GM18526 (cell line): Measurements from ENCODE around the gene CLIP4.

ENCODE experiments used
- POLR2A ChIP-seq: IDR thresholded peaks from 3 replicates; pipeline ENCODE4 v1.6.1; 2011; ENCODE audit not compliant: insufficient read length; ENCODE audit errors: extremely low read depth

CLIP4 gene

GRCh38 chr2:29189052-29189451 lies 73.8 kb downstream of the CLIP4 start:
- TF ChIP-seq POLR2A = no peak

GRCh38 chr2:29191817-29192216 lies 76.6 kb downstream of the CLIP4 start:
- TF ChIP-seq POLR2A = no peak

DNA sequence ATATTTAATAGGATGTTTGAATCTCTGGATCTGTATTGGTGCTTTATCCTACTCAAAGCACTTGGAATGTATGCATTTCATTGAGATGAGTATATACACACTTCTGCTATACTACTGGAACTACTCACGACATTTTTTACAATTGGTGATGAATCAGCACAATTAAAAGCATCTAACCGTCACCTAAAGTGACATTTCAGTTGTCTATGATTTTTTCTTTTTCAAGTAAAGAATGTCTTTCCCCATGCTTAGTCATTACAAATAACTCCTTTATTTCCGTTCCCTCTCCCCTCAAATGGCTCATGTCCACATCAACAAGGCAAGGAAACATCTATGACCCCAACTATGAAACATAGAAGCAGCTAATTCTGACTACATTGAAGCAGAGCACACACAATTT lies 77.3 kb downstream of the CLIP4 start:
- no peak for TF ChIP-seq POLR2A

- TF ChIP-seq POLR2A = no peak
Measured at GRCh38 chr2:29193111-29193510, 77.9 kb downstream of the CLIP4 start.

- TF ChIP-seq POLR2A = no peak
Measured at GRCh38 chr2:29193681-29194080, 78.5 kb downstream of the CLIP4 start.

GRCh38 chr2:29195796-29196195 lies 80.6 kb downstream of the CLIP4 start:
- no peak for TF ChIP-seq POLR2A

GRCh38 chr2:29196792-29197788 lies 81.9 kb downstream of the CLIP4 start:
- no peak for TF ChIP-seq POLR2A

DNA sequence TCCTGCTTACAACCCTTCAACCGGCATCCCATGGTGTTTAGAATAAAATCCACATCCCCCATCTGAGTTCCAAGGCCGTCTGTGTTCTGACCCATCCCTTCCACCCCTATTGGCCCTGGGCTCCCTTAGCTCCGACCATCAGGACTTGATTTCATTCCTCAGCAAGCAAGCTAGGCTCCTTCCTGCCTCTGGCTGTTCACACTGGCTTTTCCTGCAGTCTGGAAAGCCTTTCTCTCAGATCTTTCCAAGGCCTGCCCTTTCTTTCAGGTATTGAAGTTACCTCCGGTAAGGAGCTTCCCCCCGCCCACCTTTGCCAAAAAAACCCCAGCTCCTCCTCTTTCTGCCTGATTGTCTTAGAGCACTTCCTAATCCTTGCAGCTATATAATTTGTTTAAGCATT lies 86.8 kb downstream of the CLIP4 start:
- TF ChIP-seq POLR2A = no peak

DNA sequence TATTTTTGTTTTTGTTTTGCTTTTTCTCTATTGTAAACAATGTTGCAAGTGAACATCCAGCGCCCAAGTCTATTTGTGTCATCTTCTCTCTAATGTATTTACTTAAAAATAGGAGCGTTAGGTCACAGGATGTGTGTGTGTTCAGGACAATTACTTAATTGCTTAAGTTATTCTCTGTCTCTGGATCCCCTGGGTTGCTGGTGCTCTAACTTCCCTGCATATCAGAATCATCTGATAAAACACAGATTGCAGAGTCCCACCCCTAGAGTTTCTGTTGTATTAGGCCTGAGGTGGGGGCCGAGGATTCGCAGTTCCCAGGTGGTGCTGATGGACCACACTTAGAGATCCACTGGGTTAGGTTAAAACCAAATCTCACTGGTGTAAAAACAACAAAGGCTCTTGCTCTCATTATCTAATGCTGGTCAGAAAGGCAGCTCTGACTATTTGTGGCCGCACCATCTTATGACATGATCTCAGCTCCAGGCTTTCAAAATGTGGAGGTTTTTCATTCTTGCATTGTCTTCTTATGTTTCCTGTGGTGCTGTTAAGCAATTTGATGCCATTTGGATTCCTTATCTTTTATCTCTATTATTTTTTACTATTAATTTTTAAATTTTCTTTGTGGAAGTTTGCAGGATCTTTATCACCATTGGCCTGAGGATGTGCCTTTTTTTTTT lies 87.7 kb downstream of the CLIP4 start:
- no peak for TF ChIP-seq POLR2A

DNA sequence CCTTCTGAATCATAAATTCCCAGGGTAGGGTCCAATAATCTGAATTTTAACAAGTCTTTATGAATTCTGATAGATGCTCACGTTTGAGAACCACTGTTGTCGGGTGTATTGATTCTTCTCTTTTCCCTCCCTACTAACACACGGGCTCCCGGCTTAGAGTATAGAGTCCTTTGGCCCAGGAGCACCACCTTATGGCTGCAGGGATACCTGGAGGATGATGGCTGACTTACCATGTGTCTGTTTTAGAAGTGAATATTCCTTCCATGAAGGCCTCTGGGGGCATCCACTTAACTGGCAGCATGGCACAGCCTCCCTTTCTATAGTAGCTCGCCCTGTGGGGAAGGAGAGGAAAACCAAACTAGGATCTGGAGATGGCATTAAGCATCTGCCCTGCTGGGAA lies 91.7 kb downstream of the CLIP4 start:
- TF ChIP-seq POLR2A = no peak

DNA sequence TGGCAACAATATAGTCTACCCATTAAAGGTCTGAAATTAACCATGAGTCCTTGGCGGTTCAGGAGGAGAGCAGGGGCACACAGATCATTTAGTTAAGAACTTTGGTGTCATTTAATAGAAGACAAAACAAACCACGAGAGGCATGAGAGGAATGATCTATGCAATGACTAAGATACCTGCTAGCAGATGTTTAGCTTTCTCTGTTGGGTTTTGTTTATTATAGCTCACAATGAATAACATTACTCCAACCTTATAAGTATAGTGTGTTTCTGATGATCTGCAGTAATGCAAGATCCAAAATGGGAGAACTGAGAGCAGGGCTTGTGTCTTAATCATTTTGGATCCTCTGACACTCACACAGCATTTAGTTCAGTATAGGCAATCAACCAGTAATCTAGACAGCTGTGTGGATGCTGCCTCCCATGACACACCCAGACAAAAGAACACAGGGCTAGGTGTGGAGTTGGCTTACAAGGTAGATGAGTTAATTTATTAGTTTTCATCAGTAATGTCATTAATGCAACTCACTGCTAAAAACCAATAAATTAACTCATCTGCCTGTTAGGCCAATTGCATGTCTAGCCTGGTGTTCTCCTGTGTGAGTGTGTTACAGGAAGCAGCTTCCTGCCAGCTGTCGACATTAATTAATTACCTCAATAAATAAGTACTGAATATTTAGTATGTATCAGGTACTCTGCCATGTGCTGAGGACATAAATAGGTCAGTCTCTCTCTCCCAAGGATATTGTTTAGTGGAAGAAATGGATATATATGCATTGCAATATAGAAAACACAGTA lies 92.3 kb downstream of the CLIP4 start:
- TF ChIP-seq POLR2A = no peak

- TF ChIP-seq POLR2A = no peak
Measured at GRCh38 chr2:29209551-29209950, 94.3 kb downstream of the CLIP4 start.

GRCh38 chr2:29212009-29212408 lies 96.8 kb downstream of the CLIP4 start:
- TF ChIP-seq POLR2A = no peak

- TF ChIP-seq POLR2A = no peak
Measured at GRCh38 chr2:29213888-29214291, 98.7 kb downstream of the CLIP4 start.

DNA sequence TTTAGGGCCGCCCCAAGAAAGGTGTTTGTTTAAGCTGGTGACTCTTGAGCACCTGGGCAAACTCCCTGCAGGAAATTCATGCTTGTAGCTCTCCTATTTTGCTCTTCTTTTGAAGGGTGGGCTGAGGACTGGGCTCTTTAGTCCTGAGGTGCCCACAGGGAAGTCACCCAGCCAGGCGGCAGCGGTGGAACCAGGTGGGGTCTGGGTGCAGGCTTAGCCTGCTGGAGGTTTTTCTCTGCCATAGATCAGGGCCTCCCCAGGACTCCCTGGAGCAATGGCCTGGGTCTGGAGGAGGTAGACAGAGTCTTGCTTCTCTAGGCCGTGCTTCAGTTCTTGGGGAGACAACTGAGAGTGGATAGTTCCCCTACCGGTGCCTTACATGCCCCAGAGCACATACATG lies 99.9 kb downstream of the CLIP4 start:
- no peak for TF ChIP-seq POLR2A

DNA sequence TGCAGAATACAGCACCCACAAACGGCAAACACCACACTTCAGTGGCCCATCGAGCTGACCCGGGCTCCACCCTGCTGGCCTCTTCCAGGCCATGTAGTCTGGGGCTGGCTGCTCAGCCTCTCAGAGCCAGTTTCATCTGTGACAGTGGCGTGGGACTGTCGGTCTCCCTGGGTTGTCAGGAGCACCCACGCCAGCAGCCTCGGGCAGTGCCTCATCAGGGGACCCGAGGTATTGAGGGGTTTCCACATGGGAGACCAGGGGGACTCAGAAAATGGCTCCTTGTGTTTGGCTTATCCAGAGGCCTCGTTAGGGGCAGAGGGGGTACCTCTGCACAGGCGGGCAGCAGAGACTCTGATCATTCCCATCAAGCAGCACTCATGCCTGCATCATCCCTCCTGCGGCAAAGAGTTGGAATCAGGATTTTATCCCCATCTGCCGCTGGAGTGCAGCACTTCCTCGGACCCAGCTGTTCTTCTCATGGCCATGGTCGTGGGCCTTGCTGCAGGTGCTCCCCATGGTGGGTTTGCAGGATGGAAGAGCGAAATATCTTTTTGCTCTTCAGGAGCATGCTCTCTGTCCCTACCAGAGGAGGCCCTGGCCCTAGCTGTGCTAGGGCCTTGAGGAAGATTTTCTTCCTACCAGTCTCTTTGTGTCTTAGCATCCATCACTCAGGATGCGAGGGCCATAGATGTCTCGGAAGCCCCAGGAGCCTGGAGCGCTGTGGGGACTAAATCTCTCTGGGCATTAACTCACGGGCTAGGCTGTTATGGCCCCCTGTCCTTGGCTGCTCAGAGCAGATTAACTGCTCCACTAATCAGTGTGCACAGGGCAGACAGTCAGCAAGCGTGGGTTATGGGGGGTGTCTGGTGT lies 100.8 kb downstream of the CLIP4 start:
- TF ChIP-seq POLR2A = no peak
